Measurements from ENCODE around the gene KRT6A.
"Not testable (repeated sequence)": the region's sequence is repeated elsewhere in the genome, so short reads cannot be mapped to it uniquely, and the experiment has no call there.

Gene KRT6A

GRCh38 chr12:52515927-52516831 lies 23.1 kb upstream of the KRT6A start:
- DNase-seq (ENCODE audit: insufficient read length) (no peak), FAIRE-seq (no peak)
- no peak for TF ChIP-seq POLR2AphosphoS5 (IDR thresholded peaks at IDR 0.05; ENCODE audit: low read depth, low read length)
- TF ChIP-seq POLR2A (IDR thresholded peaks at IDR 0.05; ENCODE audit: low read depth, low read length), result no peak
- TF ChIP-seq TAF1 (IDR thresholded peaks at IDR 0.05; ENCODE audit: borderline replicate concordance, low read depth, low read length), result no peak

- TF ChIP-seq POLR2AphosphoS5 (IDR thresholded peaks at IDR 0.05; ENCODE audit: low read depth, low read length), result no peak
- TF ChIP-seq TAF1 (IDR thresholded peaks at IDR 0.05; ENCODE audit: borderline replicate concordance, low read depth, low read length), result no peak
- TF ChIP-seq POLR2A (IDR thresholded peaks at IDR 0.05; ENCODE audit: low read depth, low read length), result no peak
- FAIRE-seq, result no peak
Observed at GRCh38 chr12:52515319-52515646, 22.2 kb upstream of the KRT6A start.

GRCh38 chr12:52514471-52515318 lies 21.6 kb upstream of the KRT6A start:
- TF ChIP-seq POLR2A (IDR thresholded peaks at IDR 0.05; ENCODE audit: low read depth, low read length), result no peak
- TF ChIP-seq POLR2AphosphoS5 (IDR thresholded peaks at IDR 0.05; ENCODE audit: low read depth, low read length), result no peak
- no peak for TF ChIP-seq TAF1 (IDR thresholded peaks at IDR 0.05; ENCODE audit: borderline replicate concordance, low read depth, low read length)
- DNase-seq (ENCODE audit: insufficient read length) (no peak), FAIRE-seq (no peak)

More at GRCh38 chr12:52515319-52515646, 22.2 kb upstream of the KRT6A start:
- no peak for DNase-seq (ENCODE audit: insufficient read length)

- no peak for FAIRE-seq
- DNase-seq (ENCODE audit: insufficient read length), result no peak
- no peak for TF ChIP-seq TAF1 (IDR thresholded peaks at IDR 0.05; ENCODE audit: borderline replicate concordance, low read depth, low read length)
- no peak for TF ChIP-seq POLR2AphosphoS5 (IDR thresholded peaks at IDR 0.05; ENCODE audit: low read depth, low read length)
- TF ChIP-seq POLR2A (IDR thresholded peaks at IDR 0.05; ENCODE audit: low read depth, low read length), result no peak
Observed at GRCh38 chr12:52513736-52514135, 20.7 kb upstream of the KRT6A start.

GRCh38 chr12:52508211-52508610 lies 15.2 kb upstream of the KRT6A start:
- FAIRE-seq (no peak), DNase-seq (ENCODE audit: insufficient read length) (no peak)
- no peak for TF ChIP-seq POLR2AphosphoS5 (IDR thresholded peaks at IDR 0.05; ENCODE audit: low read depth, low read length)

- DNase-seq (ENCODE audit: insufficient read length), result no peak
- TF ChIP-seq TAF1 (IDR thresholded peaks at IDR 0.05; ENCODE audit: borderline replicate concordance, low read depth, low read length) (no peak), POLR2A (IDR thresholded peaks at IDR 0.05; ENCODE audit: low read depth, low read length) (no peak), POLR2AphosphoS5 (IDR thresholded peaks at IDR 0.05; ENCODE audit: low read depth, low read length) (no peak)
- FAIRE-seq, result no peak
Observed at GRCh38 chr12:52506858-52507715, 14.0 kb upstream of the KRT6A start.

GRCh38 chr12:52502877-52503276 lies 9.8 kb upstream of the KRT6A start:
- no peak for TF ChIP-seq TAF1 (IDR thresholded peaks at IDR 0.05; ENCODE audit: borderline replicate concordance, low read depth, low read length)
- no peak for TF ChIP-seq POLR2A (IDR thresholded peaks at IDR 0.05; ENCODE audit: low read depth, low read length)
- no peak for TF ChIP-seq POLR2AphosphoS5 (IDR thresholded peaks at IDR 0.05; ENCODE audit: low read depth, low read length)
- no peak for DNase-seq (ENCODE audit: insufficient read length)
- FAIRE-seq, result no peak

- DNase-seq (ENCODE audit: insufficient read length), result no peak
- TF ChIP-seq TAF1 (IDR thresholded peaks at IDR 0.05; ENCODE audit: borderline replicate concordance, low read depth, low read length), result no peak
- TF ChIP-seq POLR2AphosphoS5 (IDR thresholded peaks at IDR 0.05; ENCODE audit: low read depth, low read length), result no peak
- no peak for TF ChIP-seq POLR2A (IDR thresholded peaks at IDR 0.05; ENCODE audit: low read depth, low read length)
- FAIRE-seq, result no peak
Observed at GRCh38 chr12:52501490-52501889, 8.4 kb upstream of the KRT6A start.

GRCh38 chr12:52500574-52500973 lies 7.5 kb upstream of the KRT6A start:
- FAIRE-seq; DNase-seq (ENCODE audit: insufficient read length): not testable (repeated sequence)

GRCh38 chr12:52499806-52500560 lies 6.9 kb upstream of the KRT6A start:
- TF ChIP-seq POLR2A (IDR thresholded peaks at IDR 0.05; ENCODE audit: low read depth, low read length) (no peak), TAF1 (IDR thresholded peaks at IDR 0.05; ENCODE audit: borderline replicate concordance, low read depth, low read length) (no peak)
- FAIRE-seq, result no peak
- no peak for DNase-seq (ENCODE audit: insufficient read length)

GRCh38 chr12:52498946-52499345 lies 5.9 kb upstream of the KRT6A start:
- no peak for DNase-seq (ENCODE audit: insufficient read length)
- no peak for FAIRE-seq
- TF ChIP-seq POLR2AphosphoS5 (IDR thresholded peaks at IDR 0.05; ENCODE audit: low read depth, low read length) (no peak), TAF1 (IDR thresholded peaks at IDR 0.05; ENCODE audit: borderline replicate concordance, low read depth, low read length) (no peak), POLR2A (IDR thresholded peaks at IDR 0.05; ENCODE audit: low read depth, low read length) (no peak)

Measured in GM12892 (cell line).